ENCODE data around the gene KRTAP2-4. TPM values are rescaled to one million over a fixed set of nuclear protein-coding genes. Genes with fewer than 3 reads are reported as not detected.
"Not testable (repeated sequence)": the region's sequence is repeated elsewhere in the genome, so short reads cannot be mapped to it uniquely, and the experiment has no call there.

KRTAP2-4 gene
- total RNA-seq, 4 donors from 2014 or later = not detected

- no peaks in the 10 kb centered on the region for H3K27me3 ChIP-seq
Observed at GRCh38 chr17:41042953-41043352, 22.7 kb downstream of the KRTAP2-4 start.

GRCh38 chr17:41040783-41041571 is 24.7 kb downstream of the KRTAP2-4 start, which contains the start of gene KRTAP1-1:
Gene KRTAP1-1, minus strand, starts transcription at chr17:41041450. Its CDS starts 53 bp downstream, at chr17:41041397.
- DNase-seq, H3K27ac ChIP-seq: not testable (repeated sequence)

More at GRCh38 chr17:41042953-41043352, 22.7 kb downstream of the KRTAP2-4 start:
- Histone ChIP-seq H3K9me3 (no peaks in the 10 kb centered on the region), H3K27ac (no peak overlapping the region), H3K4me3 (no peak overlapping the region), H3K4me1 (no peaks in the 10 kb centered on the region), H3K36me3 (no peaks in the 10 kb centered on the region)
- no peak for DNase-seq
- TF ChIP-seq CTCF (IDR thresholded peaks at IDR 0.05) = no peak
- no peak for TF ChIP-seq POLR2A (IDR thresholded peaks at IDR 0.05)

GRCh38 chr17:41037853-41038350 is 27.8 kb downstream of the KRTAP2-4 start:
- no peaks in the 10 kb centered on the region for H3K9me3 ChIP-seq
- no peak for DNase-seq

More at GRCh38 chr17:41040783-41041571, 24.7 kb downstream of the KRTAP2-4 start, which contains the start of gene KRTAP1-1:
- H3K36me3 ChIP-seq, H3K9me3 ChIP-seq, H3K4me3 ChIP-seq, H3K27me3 ChIP-seq, H3K4me1 ChIP-seq: not testable (repeated sequence)

DNA sequence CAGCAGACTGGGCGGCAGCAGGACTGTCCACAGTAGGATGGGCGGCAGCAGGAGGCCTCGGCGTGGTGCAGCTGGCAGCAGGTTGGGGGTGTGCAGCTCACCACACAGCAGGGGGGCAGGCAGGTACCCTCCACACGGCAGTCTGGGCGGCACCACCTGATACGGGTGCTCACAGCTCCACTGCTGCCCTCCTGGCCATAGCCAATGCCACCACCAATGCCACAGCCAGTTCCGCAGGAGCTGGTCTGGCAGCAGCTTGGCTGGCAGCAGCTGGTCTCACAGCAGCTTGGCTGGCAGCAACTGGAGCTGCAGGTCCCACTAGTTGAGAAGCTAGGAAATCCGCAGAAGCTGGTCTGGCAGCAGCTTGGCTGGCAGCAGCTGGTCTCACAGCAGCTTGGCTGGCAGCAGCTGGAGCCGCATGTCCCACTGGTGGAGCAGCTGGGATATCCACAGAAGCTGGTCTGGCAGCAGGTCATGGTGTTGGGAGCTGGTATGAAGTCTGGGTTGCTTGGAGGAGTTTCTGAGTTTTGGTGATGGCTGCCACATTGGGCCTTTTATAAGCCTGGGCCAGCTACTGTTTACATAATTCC is 31.2 kb downstream of the KRTAP2-4 start, which contains the start of gene KRTAP1-3:
TSS of gene KRTAP1-3 (minus strand) at position 529 of the 590 bp plus-strand sequence. CDS start at position 476, 53 bp downstream.
- H3K4me1 ChIP-seq, H3K9me3 ChIP-seq, H3K27ac ChIP-seq, H3K4me3 ChIP-seq, H3K36me3 ChIP-seq, H3K27me3 ChIP-seq, DNase-seq: not testable (repeated sequence)

More at GRCh38 chr17:41037853-41038350, 27.8 kb downstream of the KRTAP2-4 start:
- Histone ChIP-seq H3K4me3 (no peak overlapping the region), H3K36me3 (no peaks in the 10 kb centered on the region), H3K4me1 (no peaks in the 10 kb centered on the region), H3K27me3 (no peaks in the 10 kb centered on the region), H3K27ac (no peak overlapping the region)
- TF ChIP-seq CTCF (IDR thresholded peaks at IDR 0.05) (no peak), POLR2A (IDR thresholded peaks at IDR 0.05) (no peak)

- TF ChIP-seq POLR2A (IDR thresholded peaks at IDR 0.05) (no peak), CTCF (IDR thresholded peaks at IDR 0.05) (no peak)
- Histone ChIP-seq H3K4me1 (no peaks in the 10 kb centered on the region), H3K4me3 (no peak within 1 kb of the TSS), H3K36me3 (no peaks in the 10 kb centered on the region), H3K27ac (no peak within 1 kb of the TSS), H3K9me3 (no peaks in the 10 kb centered on the region), H3K27me3 (no peaks in the 10 kb centered on the region)
- DNase-seq = no peak
Observed at GRCh38 chr17:41029633-41030245, 35.9 kb downstream of the KRTAP2-4 start, which contains the start of gene KRTAP1-4. Gene KRTAP1-4, minus strand, starts transcription at chr17:41030195. Its CDS starts 117 bp downstream, at chr17:41030078.

GRCh38 chr17:41026715-41027471 is 38.8 kb downstream of the KRTAP2-4 start, which contains the start of gene KRTAP1-5:
Gene KRTAP1-5, minus strand, starts transcription at chr17:41027208. Its CDS starts 53 bp downstream, at chr17:41027155.
- Histone ChIP-seq H3K36me3 (no peaks in the 10 kb centered on the region), H3K27ac (no peak within 1 kb of the TSS), H3K27me3 (no peaks in the 10 kb centered on the region), H3K9me3 (no peaks in the 10 kb centered on the region), H3K4me3 (no peak within 1 kb of the TSS), H3K4me1 (no peaks in the 10 kb centered on the region)
- TF ChIP-seq CTCF (IDR thresholded peaks at IDR 0.05) (no peak), POLR2A (IDR thresholded peaks at IDR 0.05) (no peak)
- no peak for DNase-seq
